ENCODE measurements around the gene CDKN1C.
A peak's percentile ranks its signal among the peaks of the same experiment; 100 is the strongest.

The CDKN1C gene

DNA sequence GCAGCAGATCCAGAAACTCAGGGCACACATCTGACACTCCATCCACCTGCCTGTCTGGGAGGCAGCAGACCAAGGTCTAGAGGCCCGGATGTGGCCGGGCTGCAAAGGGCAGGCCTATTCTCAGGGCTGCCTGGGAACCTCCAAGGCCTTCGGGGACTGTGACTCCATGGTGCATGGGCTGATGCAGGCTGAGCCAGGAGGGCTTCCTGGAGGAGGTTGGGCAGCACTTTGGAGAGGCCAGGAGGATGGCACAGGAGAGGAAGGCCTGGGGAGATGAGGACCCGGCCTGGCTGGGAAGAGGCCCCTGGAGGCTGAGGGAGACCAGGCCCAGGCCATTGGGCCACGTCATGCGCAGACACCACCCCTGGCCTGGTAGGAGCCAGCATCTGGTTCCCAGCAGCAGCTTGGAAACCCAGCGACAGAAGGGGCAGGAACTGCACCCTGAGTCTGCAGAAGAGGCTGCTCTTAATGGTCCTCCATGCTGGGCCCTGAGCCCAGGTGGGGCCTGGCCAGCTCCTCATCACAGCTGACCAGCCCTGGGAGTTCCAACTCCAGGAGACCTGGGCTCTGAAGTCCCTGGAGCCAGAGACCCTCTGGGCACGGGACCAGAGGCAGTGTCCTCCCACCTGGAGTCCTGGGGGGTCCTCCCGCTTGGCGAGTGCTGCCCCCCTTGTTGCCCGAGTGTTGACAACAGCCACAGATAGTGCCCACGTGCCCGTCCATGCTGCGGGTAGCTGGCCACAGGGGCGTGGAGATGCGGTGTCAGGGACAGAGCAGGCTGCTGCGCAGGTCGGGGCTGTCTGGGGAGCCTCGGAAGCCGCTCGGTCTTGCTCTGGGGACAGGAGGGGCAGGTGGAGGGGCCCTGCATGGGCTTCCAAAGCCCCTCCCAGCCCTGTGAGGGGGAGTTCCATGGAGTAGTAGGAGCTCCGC lies 38.1 kb upstream of the CDKN1C start:
- DNase-seq (ENCODE audit: low read depth), result no peak

DNA sequence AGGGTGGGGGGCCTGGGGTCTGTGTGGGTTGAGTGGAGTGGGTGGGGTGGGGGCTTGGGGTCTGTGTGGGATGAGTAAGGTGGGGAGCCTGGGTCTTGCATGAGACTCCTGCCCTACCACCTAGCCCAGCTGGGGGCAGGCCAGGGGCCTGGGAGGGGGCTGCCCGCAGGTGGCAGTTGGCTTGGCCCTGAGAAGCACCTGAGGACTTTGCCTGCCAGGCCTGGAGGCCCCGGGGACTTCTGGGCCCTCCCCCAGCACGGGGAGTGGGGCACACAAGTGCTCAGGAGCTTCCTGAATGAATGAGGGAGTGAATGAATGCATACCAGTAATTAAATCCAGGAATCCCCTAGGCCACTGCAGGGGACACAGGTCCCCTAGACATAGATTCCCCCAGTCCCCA lies 37.1 kb upstream of the CDKN1C start:
- DNase-seq (ENCODE audit: low read depth), result no peak

DNA sequence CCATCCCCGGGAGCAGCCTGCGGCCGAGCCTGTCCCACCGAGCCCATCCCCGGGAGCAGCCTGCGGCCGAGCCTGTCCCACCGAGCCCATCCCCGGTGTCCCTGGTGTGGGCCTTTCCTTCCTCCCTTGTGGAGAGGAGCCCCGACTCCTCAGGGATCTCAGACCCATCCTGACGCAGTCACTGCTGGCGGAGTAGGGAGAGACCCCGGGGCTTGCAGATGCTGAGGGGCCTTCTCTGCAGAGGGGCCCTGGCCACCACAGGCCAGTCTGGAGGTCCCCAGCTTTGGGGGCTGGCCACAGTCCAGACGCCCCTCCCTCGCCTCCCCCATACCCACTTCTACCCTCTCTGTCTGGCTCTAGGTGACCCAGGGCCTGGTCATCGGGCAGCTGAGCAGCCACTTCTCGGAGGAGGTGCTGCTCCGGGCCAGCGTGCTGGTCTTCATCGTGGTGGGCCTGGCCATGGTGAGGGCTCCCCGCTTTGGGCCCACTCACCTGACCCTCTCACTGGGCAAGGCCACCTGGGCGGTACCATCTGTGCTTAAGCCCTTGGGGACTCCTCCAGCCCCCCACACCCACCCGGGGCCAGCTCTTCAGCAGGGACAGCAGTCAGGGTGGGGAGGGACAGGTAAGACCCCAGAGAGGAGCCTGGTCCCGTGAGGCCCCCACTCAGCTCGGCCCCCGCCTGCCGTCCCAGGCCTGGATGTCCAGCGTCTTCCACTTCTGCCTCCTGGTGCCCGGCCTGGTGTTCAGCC lies 36.3 kb upstream of the CDKN1C start:
- no peak for DNase-seq (ENCODE audit: low read depth)

DNA sequence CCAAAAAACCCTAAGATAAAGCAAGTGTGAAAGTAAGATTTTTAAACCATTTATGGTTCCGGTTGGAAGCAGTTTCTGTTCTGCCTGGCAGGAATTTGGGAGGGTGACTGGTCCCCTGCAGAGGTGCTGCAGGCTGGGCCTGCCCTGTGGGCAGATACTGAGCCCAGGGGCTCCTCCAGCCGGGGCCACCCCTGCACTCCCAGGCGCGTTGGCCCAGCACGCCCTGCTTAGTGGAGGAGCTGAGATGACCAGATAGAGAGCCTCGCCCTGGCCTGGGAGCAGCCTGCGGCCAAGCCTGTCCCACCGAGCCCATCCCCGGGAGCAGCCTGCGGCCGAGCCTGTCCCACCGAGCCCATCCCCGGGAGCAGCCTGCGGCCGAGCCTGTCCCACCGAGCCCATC lies 35.7 kb upstream of the CDKN1C start:
- no peak for DNase-seq (ENCODE audit: low read depth)

DNA sequence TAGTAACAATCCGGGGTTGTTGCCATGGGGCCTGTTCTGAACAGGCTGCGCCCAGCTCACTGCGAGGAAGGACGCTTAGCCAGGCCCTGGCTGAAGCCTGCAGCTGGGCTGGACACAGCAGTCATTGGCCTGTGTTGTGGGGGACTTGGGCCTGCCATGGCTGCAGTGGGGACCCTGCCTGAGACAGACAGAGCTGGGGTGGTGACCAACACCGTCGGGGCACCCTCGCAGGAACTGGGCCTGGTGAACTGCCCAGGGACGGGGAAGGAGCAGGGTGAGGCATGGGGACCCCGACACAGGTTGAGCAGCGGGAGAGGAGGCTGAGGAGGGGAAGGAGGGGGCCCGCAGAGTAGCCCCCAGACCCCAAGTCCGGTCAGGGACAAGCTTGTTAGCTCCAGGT lies 34.8 kb upstream of the CDKN1C start:
- DNase-seq (ENCODE audit: low read depth), result no peak

DNA sequence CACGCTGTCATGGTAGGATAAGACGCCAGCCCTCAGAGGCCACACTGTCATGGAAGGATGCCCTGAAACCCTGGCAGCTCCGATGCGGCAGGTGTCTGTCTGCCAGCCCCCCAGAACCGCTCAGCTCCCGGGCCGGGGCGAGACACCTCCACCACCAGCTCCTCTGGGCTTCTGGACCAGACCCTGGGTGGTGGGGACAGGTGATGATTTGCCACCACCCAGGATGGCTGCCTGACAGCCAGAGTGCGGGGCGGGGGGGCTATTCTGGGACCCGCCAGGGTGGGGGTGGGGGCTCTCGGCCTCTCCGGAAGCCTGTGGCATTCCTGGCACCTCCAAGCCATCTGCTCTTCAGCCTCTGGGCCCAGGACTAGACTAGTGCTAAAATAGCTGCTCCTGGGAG lies 34.3 kb upstream of the CDKN1C start:
- no peak for DNase-seq (ENCODE audit: low read depth)

DNA sequence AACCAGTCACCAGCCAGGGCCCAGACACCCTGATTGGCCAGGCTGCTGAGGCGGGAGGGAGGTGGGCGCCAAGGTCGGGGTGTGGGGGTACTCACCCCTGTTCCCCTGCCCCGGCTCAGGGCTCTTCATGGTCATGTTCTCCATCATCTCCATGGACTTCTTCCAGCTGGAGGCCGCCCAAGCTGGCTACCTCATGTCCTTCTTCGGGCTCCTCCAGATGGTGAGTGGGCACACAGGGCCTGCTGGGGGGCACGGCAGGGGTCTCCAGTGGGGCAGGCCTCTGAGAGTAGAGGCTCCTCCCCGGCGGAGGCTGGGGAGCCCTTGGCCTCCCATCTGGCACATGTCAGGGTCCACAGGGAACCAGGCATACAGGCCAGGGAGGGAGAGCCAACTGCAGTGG lies 33.6 kb upstream of the CDKN1C start:
- DNase-seq (ENCODE audit: low read depth), result no peak

DNA sequence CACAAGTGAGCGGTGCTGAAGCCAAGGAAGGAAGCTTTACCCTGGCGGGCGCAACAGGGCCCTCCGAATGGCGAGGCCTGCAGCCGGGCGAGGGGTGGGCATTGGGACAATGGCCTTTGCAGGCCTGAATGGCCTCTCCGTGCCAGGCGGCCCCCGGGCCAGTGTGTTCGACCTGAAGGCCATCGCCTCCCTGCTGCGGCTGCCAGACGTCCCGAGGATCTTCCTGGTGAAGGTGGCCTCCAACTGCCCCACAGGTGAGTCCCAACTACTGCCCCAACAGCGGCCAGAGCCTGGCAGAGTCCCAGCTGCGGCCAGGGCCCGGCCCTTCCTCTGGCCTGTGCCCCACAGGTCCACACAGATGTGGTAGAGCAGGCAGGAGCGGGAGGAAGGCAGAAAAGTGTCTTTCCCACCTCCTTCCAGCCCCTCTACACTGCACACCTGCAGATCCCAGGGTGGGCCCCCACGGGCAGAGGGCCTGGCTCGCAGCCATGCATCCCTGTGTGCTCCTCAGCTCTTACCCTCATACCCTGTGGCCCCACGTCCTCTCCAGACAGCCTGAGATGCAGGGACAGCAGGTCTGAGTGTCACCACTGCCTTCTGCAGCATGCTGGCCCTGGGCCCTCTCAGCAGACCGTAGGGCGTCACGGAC lies 32.4 kb upstream of the CDKN1C start:
- DNase-seq (ENCODE audit: low read depth), result no peak

DNA sequence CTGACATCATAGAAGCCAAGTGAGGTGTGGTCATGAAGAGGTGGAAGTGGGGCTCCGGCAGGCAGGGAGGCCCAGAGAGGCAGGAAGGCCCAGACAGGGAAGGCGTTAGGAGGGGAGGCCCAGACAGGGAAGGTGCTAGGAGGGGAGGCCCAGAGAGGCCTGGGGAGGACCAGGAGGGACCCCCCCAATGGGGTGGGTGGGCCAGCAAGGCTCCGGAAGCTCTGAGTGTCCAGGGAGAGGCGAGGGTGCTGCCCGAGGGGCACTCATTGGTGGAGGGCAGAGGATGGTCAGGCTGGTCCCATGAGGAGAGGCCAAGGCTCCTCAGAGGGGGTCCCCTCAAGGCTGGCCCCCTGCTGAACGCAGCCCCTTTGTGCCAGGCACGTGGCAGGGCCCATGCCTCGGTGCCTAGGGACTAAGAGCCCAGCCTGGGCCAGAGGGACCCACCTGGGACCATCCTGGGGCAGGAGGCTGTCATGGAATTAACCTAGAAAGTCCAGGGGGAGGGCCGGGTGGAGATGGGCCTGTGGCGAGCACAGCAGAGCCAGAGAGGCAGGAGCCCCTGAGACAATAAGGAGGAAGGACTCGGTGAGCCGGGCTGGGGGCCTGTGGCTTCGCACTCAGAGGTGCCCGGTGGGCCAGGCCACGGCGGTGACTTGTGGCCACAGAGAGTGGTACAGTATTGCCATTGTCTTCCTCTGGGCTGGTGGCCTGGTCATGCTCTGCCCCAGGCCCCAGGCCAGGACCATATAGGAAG lies 31.5 kb upstream of the CDKN1C start:
- no peak for DNase-seq (ENCODE audit: low read depth)

DNA sequence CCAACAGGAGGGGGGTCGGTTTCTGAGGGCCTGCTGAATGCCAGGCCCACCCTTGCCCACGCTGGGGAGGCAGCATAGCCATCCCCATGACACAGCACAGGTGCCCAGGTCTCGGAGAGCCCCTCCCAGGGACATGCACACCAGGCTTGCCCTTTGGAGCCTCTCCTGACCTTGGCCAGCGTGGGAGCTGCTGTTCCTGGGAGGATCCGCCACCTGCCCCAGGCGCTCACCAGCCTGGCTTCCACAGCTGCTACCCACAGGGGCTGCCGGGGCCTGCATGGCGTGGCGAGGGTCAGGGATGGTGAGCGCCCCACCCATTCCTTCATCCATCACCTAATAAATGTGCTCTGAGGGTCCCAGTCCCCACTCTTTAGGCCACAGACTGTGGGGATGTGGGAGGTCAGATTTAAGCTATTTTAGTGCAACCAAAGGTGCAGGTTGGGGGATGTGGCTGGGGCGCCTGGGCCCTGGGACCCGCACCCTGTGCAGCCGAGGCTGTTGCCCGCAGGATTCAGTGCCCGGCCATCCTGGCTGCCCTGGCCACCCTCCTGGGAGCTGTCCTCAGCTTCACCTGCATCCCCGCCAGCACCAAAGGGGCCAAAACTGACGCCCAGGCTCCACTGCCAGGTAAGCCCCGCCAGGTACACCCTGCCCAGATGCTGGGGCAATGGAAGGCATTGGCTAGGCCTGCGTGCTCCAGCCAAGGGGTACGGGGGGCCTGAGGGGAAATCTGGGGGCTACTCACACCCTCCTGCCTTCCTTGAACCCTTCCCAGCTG lies 30.7 kb upstream of the CDKN1C start:
- no peak for DNase-seq (ENCODE audit: low read depth)

DNA sequence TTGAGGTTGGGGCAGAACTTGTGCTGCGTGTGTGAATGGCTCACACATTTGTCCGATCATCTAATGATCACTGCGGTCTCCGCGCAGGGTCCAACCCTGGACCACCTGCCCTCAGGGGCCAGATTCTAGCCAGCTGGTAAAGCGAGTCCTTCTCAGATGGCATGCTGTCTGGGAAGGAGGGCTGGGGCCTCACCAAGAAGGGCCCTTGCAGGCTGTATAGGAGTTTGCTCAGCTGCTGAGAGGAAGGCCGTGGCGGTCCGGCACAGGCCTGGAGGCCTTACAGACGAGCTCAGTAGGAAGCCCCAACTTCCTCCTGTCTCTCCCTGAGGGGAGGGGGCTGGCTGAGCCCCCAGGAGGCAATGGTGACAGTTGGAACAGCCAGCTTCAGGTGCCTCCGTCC lies 29.9 kb upstream of the CDKN1C start:
- no peak for DNase-seq (ENCODE audit: low read depth)

DNA sequence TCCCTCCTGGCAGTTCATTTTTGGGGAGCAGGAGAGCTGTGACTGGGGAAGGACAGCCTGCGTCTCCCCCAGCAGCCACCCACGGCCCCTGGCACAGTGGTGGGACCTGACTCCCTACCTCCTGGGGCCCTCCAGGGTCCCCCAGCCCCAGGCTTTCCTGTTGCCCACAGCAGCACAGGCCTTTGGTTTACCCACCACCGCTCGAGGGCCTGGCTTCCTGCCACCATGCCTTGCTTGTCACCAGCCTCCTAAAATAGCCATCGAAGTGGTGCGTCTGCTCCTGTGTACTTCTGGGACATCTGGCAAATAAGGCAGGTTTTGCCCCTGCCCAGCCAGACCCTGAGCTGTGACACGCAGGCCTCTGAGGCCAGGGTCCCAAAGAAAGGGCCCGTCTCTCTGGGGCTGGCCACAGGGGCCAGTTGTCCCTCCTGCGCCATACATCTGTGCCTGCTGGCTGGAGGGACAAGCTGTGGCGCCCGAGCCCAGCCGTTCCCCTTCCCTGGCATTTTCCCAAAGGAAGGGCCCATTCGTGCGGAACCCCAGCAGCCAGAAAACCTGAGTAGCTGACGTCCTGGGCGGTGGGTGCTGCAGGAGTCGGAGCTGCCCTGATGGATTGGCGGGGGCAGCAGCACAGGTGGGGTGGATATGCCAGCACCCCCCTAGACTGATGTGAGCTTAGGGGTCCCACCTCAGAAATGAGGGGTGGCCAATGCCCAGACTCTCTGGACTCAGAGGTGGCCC lies 29.1 kb upstream of the CDKN1C start:
- no peak for DNase-seq (ENCODE audit: low read depth)

DNA sequence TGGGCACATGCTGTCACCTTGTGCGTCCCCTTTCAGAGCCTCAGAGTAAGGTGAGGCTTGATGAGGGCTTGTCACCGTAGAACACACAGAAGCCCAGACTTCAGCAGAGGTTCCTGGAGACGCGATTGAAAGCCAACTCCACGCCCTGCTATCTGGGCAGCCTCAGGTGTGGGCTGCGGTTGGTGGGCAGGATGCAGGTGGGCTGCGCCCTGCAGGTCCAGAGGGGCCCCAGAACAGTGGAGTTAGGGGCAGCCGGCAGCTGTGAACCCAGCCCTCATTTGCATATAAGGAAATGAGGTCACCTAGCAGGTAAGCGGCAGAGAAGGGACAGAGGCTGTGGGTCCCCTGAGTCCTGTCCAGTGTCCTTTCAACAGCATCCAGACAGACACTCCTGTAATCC lies 28.2 kb upstream of the CDKN1C start:
- no peak for DNase-seq (ENCODE audit: low read depth)

DNA sequence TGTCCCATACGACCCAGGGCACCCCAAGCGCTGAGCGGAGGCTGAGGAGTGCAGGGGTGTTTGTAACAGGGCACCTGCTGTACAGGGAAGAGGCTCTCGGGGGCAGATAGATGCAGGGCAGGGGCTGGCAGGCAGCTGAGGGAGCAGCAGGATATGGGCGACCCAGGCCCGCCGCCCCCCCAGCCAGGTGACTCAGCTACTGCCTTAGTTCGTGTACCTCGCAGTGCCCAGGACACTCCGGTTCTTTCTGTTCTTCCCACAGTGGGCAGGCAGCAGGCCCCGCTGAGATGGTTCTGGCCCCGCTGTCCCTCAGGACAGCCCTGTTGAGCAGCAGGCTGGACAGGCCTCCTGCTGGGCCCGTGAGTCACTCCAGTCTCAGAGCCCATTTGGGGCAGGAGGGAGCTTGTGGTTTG lies 27.4 kb upstream of the CDKN1C start:
- no peak for DNase-seq (ENCODE audit: low read depth)

DNA sequence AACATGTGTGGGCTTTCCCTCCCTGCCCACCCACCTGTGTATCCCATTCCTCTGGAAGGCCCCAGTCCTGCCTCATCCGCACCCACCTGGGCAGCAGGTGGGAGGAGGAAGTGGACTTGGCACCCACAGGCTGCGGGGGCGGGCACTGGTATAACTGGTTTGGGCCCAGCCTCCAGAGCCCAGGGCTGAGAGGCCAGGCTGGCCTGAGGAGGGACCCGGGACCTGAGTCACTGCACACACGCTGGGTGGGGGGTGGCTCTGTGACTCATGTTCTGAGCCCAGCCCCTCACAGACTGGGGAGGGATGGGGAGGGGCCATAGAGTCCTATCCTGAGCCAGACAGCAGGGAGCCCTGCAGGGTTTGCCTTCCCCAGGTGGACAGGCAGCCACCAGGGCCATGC lies 26.9 kb upstream of the CDKN1C start:
- DNase-seq (ENCODE audit: low read depth), result peak; percentile 49

DNA sequence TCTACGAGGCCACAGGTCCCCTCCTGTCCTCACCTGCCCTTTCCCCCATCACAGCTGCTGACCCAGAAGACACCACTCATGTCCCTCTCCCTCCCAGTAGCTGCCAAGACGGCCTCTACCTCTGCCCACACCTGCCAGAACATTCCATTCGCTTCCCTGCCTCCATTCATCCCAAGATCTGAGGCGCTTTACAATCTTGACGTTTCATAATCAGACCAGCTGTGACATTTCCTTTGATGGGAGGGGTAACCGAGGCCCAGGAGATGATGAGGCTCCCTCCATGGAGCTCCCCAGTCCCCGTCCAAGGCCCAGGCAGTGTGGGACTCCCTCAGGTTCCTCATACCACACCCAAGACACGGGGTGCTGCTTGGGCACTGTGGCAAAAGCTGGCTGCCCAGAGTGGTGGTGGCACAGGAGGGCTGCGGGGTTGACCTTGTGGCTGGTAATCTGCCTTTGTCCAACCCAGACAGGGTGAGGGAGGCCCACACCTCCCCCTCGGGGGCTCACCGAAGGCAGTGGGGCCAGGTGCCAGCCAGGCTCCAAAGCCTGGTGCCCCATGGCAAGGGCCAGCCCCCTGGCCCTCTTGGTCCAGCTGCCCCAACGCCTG lies 26.3 kb upstream of the CDKN1C start:
- DNase-seq (ENCODE audit: low read depth), result no peak

DNA sequence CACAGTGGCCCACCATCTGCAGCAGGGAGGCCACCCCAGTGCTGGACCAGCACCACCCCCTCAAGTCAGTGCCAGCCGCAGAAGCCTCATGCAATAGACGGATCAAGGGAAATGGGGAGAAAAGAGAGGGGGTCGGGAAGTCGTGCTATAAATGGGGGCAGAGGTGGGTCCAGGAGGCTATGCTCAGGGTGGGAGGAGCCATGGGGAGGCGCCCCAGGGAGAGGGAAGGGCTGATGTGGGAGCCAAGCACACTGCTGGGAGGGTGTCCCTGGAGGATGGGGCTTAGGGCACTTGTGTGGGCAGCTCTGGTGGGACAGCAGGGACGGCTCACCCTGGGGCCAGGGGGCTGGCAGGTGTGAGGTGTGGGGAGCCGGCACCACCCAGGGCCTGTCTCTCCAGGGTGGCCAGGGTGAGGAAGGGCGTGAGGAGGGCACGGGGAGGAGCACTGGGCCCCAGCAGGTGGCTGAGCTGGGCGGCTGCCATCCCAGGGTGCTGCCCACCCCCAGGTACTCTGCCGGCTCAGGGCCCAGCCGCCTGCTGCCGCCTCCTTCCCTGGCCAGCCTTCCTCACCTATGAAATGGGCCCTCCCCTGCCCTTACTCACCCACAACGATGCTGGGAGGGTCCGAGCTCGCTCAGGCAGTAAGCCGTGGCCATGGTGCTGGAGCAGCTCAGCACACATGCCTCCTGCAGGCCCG lies 25.7 kb upstream of the CDKN1C start:
- no peak for DNase-seq (ENCODE audit: low read depth)

DNA sequence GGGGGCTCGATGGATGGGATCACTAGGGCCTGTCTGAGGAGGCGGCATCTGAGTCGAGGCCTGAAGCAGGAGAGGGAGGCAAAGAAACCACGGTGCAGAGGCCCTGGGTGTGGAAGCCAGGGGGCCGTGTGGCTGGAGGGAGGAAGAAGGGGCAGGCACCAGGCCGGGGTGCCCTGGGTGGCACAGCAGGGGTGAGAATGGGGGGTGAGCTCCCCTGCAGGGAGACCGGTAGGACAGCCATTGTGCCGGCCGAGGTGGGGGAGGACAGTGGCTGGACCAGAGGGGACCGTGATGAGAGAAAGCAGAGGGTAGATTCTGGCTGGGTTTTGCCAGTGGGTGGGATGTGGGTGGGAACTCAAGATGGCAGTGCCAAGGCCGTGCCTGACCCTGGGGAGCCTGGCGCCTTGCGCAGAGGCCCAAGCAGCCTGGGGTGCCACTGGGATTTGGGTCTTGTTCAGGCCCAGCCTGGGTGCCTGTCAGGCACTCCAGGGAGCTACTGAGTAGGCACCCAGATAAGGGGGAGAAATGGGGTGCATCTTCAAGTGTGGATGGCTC lies 24.9 kb upstream of the CDKN1C start:
- no peak for DNase-seq (ENCODE audit: low read depth)

Data from fibroblast of the conjunctiva (primary cell).